AG04450 (cell line): ENCODE results near the gene TMEM145. TPM values are rescaled to one million over a fixed set of nuclear protein-coding genes. Genes with fewer than 3 reads are reported as not detected.

Experiments
- CTCF ChIA-PET: fragments of 300-600, 350-600 bp; formaldehyde crosslinking; extraction: SDS; loops from one replicate; lab custom pipeline; 2022; ENCODE audit warnings: antibody characterized with exemption, inconsistent platforms; lab: Charles Lee
- POLR2A ChIA-PET: fragments of 350-600 bp; formaldehyde crosslinking; extraction: SDS; loops from one replicate; lab custom pipeline; 2021; ENCODE audit warnings: antibody characterized with exemption, inconsistent platforms; lab: Yijun Ruan, JAX
- DNase-seq: peaks from one replicate; pipeline ENCODE4 v3.0.0-alpha.2; 2011; ENCODE audit warnings: low read depth, low spot score
- H3K27ac ChIP-seq: one replicate; pipeline ENCODE4 v1.5.1; 2012; ENCODE audit warnings: low read depth, low read length, control low read depth
- H3K27me3 ChIP-seq: one replicate; pipeline ENCODE4 v1.6.0; 2012; ENCODE audit warnings: low read length; ENCODE audit not compliant: control insufficient read depth, insufficient read depth
- H3K4me3 ChIP-seq: 2 replicates; pipeline ENCODE4 v1.5.1; 2011; ENCODE audit warnings: mild to moderate bottlenecking, low read depth, low read length, control low read depth
- H3K9me3 ChIP-seq: 2 replicates; pipeline ENCODE4 v1.5.1; 2012; ENCODE audit warnings: low read length; ENCODE audit not compliant: control insufficient read depth, insufficient read depth
- polyA plus RNA-seq: library from polyadenylated mRNA; depleted of rRNA; stranded (reverse); fragments of >200 nt; gene quantifications from 2 replicates; pipeline ENCODE4 v1.2.3, GENCODE V29; 2011
- TF ChIP-seq, protein P1 (sequence below): IDR thresholded peaks from 2 replicates; pipeline ENCODE4 v1.5.1; 2011; ENCODE audit warnings: low read depth, low read length, control low read depth, inconsistent platforms

Gene TMEM145
- polyA plus RNA-seq, 1 experiment, result not detected

DNA sequence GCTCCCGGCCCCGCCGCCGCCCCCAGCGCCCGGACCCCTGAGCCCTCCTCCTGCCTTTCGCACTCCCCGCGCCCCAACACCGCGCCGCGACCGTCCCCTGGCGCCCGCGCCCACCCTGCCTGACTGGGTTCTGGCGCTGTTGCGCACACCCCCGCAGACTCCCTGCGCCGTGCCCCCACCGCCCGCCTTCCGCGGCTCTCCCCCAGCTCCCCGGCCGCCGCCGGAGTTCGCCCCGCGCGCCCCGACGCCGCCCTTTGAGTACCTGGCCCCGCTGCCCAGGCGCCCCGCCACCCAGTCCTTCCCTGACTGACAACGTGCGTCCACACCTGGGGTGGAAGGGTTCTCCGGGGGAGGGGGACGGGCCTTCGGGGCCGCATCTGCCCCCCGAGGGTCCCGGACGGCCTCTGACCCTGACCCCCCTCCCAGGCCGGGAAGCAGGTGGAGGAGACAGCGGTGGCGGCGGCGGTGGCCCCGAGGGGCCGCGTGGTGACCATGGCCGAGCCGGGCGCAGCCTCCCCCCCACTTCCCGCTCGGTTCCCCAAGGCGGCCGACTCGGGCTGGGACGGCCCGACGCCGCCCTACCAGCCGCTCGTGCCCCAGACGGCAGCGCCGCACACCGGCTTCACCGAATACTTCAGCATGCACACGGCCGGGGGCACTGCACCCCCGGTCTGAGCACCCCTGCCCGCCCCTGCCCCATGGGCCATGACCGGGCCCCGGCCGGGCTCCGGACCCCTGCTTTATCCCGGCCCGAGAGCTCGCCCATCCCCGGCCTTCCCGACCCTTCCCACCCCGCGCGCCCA is 10.9 kb downstream of the TMEM145 start:
- TF ChIP-seq, protein P1, sequence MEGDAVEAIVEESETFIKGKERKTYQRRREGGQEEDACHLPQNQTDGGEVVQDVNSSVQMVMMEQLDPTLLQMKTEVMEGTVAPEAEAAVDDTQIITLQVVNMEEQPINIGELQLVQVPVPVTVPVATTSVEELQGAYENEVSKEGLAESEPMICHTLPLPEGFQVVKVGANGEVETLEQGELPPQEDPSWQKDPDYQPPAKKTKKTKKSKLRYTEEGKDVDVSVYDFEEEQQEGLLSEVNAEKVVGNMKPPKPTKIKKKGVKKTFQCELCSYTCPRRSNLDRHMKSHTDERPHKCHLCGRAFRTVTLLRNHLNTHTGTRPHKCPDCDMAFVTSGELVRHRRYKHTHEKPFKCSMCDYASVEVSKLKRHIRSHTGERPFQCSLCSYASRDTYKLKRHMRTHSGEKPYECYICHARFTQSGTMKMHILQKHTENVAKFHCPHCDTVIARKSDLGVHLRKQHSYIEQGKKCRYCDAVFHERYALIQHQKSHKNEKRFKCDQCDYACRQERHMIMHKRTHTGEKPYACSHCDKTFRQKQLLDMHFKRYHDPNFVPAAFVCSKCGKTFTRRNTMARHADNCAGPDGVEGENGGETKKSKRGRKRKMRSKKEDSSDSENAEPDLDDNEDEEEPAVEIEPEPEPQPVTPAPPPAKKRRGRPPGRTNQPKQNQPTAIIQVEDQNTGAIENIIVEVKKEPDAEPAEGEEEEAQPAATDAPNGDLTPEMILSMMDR, result no peak
- Histone ChIP-seq H3K4me3 (no peak overlapping the region), H3K27ac (no peak overlapping the region), H3K27me3 (peaks cover 21% of the 10 kb centered on the region), H3K9me3 (no peaks in the 10 kb centered on the region; the same call in 1 of the 2 replicates)
- DNase-seq, result no peak
- ChIA-PET CTCF (interaction anchor here (0.7 to 2.6 kb wide), 2 partner anchors 12 to 79 kb away, joined by 3 to 16 read pairs; no protein-coding TSS in a partner anchor), POLR2A (no interaction called here)

DNA sequence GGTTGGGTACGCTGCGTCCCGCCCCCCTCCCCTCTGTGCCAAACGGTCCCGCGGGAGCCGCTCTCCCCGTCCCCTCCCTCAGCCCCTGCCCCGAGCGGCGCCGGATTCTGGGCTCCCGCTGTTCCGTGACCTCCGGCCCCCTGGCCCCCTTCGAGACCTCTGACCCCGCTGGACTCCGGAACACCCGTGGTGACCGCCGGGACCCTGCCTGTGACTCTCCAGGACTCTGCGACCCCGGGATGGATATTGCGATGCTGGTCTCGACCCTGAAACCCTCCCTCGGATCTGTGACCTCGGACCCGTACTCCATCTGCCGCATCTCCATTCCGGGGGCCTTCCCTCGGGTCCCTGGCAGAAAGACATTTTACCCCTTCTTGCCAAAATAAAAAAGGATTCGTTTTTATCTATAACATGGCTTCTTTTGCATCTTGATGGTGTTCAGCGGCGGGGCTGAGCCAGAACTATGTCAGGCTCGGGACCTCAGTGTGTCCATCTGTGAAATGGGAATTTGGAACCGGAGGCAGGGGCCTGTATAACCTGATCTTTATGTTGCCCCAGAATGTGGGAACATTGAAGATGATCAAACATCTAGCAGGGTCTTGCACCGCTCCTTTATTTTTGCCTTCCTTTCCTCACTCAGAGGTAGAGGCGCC is 11.7 kb downstream of the TMEM145 start:
- no peak for DNase-seq
- ChIA-PET CTCF (interaction anchor here (2.6 kb wide), 1 partner anchor 80 kb away, joined by 16 read pairs; no protein-coding TSS in a partner anchor), POLR2A (no interaction called here)
- Histone ChIP-seq H3K27ac (no peak overlapping the region), H3K27me3 (peaks cover 21% of the 10 kb centered on the region), H3K4me3 (no peak overlapping the region), H3K9me3 (no peaks in the 10 kb centered on the region; the same call in 1 of the 2 replicates)
- TF ChIP-seq, protein P1, result no peak

DNA sequence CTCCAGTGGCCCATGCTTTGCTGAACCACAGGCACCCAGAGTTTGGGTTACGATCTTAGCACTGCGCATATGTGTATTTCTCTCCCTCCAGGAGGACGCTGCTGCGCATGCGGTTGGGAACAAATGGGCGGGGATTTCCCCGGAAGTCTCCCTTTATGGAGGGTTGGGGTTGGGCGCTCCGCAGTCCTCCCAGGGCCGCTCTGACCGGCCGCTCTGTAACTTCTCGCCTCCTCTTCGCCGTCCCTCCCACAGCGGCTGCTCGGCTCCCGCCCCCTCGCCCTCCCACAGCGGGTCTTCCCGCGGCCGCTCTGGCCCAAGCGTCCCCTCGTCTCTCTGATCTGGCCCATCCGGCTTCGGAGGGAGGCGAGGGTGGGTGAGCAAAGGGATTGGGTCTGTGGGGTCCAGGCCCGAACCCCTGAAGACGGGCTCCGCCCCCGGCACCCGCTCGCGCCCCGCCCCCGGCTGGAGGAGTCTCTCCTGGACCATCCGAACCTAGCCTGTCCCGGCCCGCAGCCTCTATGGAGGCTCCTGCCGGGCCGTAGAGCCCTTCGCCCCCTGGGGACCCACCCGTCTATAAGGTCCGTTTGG is 12.3 kb downstream of the TMEM145 start, which contains the start of gene MEGF8:
Gene MEGF8 (plus strand): TSS at position 328 of the 588 bp plus-strand sequence. CDS start 609 bp downstream, outside the sequence.
- ChIA-PET POLR2A (no interaction called here), CTCF (no interaction called here)
- Histone ChIP-seq H3K9me3 (no peaks in the 10 kb centered on the region; the same call in 1 of the 2 replicates), H3K4me3 (peak within 1 kb of the TSS; percentile 81), H3K27ac (no peak within 1 kb of the TSS), H3K27me3 (peaks cover 21% of the 10 kb centered on the region)
- DNase-seq, result peak; percentile 98
- TF ChIP-seq, protein P1, result peak; percentile 97

DNA sequence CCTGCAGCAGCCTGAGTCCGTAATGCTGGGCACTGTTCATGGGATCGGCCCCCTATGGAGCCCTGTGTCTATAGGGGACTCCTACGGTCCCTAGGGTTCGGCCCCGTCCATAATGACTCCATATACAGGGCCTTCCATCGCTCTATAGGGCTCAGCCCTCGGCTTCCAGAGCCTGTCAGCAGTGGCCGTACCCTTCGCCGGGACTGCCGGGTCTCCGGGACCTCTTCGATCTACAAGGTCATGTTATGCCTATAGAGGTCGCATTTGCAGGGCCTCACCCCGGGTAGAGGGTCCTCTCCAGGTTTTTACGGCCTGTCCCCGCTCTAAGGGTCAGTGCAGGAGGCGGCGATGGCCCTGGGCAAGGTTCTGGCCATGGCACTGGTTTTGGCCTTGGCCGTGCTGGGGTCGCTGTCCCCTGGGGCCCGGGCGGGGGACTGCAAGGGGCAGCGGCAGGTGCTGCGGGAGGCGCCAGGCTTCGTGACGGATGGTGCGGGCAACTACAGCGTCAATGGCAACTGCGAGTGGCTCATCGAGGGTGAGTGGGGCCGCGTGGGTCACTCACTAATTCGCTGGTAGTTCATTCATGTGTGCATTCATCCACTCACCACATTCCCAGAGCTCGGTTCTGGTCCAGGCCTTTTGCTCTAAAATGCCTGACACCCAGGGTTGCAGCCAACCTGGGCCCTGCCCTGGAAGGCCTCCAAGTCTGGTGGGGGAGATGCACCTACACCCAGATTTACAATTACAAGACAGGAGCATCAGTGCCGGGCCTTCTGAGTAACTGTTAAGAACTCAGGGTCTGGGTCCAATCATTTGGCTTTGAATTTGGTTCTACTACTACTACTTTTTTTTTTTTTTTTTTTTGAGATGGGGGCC is 13.0 kb downstream of the TMEM145 start:
- Histone ChIP-seq H3K4me3 (peak overlapping the region; percentile 81), H3K9me3 (no peaks in the 10 kb centered on the region; the same call in 1 of the 2 replicates), H3K27ac (no peak overlapping the region), H3K27me3 (peaks cover 21% of the 10 kb centered on the region)
- POLR2A ChIA-PET, result no interaction called here
- no peak for DNase-seq
- TF ChIP-seq, protein P1, result 0 out of 2 replicates have a peak, but pooled peaks have one; percentile 3
- CTCF ChIA-PET, result no interaction called here
